Measurements from ENCODE around the gene LRPPRC.

Gene LRPPRC

DNA sequence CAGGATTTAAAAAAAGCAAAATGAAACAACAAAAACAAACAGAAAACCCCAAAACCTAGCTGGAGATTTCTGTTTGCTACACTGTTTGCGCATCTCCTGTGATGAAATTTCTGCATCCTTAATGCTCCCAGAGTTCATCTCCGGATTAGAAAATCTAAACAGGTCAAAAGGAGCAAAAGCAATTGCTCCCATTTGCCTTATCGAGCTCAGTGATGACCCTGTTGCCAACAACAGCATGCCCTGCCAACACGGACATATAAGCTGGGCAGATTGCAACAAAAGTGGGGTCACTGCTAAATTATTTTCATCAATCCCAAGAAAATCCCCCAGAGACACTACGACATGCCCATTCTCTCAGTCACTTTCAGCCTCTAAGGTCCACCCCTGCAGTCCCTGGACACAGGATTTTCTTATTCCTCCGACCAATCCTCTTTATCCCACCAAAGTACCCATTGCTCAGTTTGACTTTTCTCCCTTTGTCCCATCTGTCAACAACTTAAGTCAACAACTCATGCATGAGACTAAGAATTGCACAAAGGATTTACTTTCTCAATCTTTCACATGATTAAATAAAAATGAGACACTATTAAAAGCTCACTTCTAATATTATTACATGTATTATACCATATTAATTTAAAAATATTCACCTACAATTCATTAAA is 89.2 kb downstream of the LRPPRC start:
- no peak for DNase-seq (ENCODE audit: low read depth)

DNA sequence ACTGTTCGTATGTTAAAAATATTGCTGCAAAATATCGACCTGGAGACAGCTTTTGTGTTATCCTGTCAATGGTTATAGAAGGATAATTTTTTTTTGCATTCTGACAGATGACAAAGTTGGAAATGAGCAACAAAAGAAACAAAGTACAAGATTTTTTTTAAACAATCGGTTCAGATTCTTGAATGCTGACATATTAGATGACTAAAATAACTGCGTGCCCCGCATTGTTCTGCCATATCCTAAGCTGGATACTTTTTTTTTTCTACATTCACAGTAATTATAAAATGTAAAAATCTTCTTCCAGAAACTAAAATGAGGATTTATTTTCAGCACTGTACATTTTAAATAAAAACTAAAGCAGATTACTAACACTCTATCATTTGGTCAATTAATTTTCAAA is 89.9 kb downstream of the LRPPRC start:
- no peak for DNase-seq (ENCODE audit: low read depth)

DNA sequence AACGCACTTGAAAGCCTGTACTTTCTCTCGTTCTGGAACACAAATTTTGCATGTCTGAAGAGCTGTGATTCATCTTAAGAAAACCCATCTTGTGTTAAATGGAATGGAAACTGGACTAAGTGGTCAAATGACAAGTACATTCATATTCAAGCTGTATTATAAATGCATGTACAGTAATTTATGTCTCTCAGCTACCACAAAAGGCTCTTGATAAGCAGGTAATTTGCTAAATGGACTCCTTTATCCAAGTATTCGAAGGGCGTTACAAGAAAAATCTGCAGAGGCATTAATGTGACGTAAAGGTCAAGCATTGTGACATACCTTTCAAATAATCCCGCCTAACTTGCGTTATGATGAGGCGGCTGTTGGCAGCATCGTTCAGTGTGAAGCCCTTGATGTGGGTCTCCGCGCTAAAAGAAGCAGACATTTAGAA is 90.4 kb downstream of the LRPPRC start:
- DNase-seq (ENCODE audit: low read depth), result no peak

DNA sequence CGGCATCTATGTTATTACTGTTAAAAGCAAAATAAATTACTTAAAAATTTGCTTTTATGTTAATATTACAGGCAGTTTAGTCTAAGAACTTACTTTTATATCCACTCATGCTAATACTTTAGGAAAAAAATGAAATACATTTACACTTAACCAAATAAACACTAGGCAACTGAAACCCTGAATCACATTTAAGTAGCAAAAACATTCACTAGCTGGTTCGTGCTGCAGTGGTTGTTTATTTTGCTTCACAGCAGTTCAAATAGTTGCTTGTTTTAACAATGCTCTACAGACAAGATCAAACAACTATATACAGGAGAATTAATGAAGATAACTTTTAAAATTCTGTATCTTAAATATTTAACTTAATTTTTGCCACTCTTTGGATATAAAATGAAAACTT is 96.2 kb downstream of the LRPPRC start:
- DNase-seq (ENCODE audit: low read depth), result no peak

DNA sequence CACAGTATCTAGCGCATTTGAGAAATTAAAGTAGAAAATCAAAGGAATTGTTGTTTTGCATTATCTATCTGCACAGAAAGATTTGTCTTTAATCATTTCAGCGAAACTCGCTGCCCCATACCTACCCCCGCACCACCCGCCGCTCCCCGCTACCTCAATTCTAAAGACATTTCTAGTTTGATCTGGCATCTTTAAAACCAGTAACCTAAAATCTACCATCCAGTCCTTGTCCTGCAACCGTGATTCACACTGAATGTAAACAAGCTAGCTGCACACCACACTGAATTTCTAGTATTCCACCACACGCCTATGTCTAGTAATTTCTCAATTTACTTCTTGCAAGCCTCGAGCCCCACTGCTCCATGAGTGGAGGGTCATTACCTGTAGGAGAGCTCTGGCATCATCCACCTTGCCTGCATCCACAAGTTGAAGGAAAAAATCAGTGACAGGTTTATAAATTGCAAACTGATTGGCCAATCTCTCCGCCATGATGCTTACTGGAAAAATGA is 96.9 kb downstream of the LRPPRC start:
- DNase-seq (ENCODE audit: low read depth), result no peak

DNA sequence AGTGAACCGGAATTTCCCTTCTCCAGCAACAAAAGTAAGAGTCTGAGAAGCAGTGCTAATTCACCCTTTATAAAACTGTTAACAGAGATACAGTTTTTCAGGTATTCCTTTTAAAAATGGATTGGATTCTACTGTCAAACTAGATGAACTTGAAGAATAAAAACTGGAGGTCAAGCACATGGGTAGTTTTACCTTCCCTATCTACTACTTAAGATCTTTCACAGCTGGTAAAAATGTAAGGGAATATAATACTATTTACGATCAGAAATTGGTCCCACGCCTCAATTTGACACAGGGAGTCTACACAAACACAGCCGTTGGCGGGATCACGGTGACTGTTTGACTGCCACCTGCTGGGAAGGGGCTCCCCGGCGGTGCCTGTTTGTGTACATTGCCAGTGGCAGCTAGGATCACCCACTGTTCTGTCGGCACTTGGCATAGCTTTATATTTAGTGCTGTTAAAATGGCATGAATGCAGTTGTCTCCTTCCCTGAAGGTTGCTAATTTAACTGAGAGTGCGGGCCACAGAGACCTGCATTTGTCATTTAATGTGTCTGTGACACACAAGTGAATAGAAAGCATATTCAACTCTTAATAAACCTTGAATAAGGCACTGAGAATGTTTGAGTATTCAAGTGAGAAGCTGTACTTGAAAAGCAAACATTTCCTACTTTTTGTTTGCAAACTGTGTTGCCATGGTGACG is 97.5 kb downstream of the LRPPRC start:
- DNase-seq (ENCODE audit: low read depth), result no peak

DNA sequence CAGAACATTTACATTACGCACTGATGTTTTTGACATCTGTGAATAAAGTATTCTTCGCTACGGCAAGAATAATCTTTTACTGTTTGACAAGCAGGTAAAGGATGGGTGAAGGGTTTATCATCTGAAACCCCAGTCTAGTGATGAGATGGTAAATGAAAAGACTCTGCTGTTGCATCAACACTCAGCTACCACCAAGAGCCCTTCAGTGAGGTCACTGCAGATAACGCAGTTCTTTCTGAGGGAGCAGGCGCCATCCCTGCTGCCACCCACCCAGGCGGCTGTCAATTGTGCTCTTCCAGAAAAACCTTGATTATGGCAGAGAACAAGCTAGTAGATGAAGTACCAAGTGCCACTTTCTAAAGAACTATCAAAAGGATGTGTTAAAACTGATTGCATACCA is 98.3 kb downstream of the LRPPRC start:
- DNase-seq (ENCODE audit: low read depth), result no peak

DNA sequence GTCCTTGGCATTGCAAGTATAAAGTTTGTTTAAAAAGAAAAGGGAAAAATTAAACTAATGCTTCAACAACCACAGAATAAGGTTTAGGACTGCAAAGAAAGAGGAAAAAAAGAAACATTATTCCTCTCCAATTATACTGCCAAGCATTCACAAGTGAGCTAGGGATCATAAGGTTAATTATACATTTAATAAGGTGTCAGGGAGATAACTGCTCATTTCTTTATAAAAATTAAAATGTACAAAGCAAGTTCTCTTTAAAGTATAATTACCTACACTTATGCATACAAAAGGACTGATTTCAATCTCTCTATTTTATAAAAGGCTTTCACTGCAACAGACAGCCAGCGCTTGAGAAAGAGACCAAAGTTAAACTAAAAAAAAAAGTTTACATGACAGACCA is 98.9 kb downstream of the LRPPRC start:
- no peak for DNase-seq (ENCODE audit: low read depth)

DNA sequence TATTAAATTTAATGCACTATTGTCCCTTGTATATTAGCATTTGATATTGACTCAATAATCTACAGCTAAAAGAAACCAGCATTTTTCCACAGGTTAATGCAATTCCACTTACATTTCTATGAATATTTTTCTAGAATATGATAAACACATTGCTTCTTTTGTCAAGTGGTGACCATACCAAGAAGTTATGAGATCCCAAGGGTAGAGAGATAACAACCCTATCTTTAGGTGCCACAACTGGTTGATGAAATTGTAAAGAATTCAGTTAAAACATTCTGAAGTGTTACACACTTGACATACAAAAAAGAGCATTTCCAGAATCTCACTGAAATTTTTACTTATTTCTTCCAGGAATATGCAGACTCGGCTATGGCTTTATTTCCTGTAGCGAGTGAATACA is 101.0 kb downstream of the LRPPRC start:
- DNase-seq (ENCODE audit: low read depth), result no peak

DNA sequence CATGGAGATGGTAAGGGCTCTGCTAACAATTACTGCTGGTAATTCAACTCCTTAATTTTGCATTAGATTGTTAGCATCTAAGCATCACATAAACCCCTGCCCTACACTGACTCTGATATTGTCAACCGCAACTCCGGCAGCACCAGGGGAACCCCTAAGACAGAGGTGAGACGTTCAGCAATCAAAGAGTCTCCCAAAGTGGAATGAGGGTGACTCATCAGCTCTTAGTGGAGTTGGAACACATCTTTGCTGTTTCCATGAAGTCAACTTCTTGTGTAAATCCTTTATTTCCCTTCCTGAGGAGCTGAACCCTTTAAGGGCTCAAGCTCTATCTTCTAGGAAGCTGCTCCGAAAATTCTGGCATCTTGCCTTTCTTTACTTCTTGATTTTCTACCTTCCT is 104.9 kb downstream of the LRPPRC start:
- DNase-seq (ENCODE audit: low read depth), result no peak

DNA sequence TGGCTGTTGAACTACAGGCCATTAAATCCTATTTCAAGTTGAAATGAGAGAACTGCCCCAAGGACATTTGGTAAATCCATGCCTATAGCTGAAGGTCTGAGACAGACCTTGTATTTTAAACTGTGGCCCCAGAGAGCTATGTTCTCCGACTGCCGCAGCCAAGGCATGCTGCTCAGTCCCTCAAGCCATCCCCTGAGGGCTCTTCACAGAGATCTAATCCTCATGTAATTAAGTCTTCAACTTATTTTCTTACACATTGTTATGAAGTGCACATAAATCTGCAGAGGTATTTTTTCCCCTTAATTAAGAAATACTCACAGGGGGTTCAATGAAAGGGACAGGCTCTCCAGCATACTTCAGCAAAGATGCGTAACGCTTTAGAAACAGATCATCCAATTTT is 106.4 kb downstream of the LRPPRC start:
- DNase-seq (ENCODE audit: low read depth), result no peak

DNA sequence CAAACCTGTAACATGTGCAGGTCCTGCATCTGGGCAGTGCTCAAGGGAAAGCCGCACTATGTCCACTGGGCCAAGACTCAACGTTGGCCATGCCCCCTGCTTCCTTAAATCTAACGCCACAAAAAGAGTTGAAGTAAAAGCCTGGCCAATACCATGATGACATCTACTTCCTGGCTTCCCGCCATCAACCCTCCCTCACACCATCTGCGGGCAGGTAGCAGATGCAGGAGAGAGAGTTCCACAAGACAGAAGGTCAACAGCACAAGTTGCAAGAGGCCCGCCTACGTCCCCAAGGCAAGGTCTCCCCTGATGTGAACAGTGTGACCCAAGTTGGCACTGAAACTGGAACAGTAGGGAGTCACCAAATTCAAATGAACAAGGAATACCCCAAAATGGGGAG is 108.6 kb downstream of the LRPPRC start:
- no peak for DNase-seq (ENCODE audit: low read depth)

DNA sequence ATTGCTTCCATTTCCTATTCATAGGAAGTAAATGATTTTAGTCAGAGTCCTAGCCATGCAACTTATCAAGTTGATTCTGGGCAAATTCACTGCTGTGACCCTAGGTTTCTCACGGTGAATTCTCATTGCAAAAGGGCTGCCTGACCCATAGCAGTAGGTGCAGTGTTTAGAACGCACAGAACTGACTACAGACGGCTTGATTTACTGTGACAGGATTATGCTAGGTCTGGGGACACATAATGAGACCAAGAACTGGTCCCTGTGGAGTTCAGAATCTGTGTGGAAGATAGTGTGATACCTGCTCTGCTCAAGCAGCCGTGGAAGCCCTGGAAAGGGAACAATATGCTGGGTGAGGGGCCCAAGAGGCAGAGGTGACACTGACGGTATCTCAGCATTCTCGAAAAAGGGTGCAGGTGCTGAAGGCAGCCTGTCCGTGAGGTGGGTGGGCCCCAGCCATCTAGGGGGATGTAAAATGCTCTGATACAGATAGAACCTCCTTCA is 110.6 kb downstream of the LRPPRC start:
- no peak for DNase-seq (ENCODE audit: low read depth)

DNA sequence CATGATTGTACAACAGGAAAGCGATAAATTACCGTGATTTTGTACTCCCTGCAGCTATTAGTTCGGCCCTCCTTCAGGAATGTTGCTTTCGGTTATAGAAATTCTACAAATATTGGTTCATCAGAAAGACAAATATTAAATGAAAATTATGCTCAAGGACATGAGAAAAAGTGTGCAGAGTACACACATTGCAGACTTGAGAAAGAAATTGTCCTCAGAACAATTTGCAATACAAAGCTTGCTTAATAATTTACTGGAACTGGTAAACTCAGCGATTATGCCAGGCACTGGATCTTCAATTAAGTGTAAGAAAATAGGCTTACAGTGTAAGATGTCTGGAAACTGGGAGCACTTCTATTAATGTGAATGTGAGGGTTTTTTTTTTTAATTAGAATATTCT is 111.1 kb downstream of the LRPPRC start:
- DNase-seq (ENCODE audit: low read depth), result no peak

DNA sequence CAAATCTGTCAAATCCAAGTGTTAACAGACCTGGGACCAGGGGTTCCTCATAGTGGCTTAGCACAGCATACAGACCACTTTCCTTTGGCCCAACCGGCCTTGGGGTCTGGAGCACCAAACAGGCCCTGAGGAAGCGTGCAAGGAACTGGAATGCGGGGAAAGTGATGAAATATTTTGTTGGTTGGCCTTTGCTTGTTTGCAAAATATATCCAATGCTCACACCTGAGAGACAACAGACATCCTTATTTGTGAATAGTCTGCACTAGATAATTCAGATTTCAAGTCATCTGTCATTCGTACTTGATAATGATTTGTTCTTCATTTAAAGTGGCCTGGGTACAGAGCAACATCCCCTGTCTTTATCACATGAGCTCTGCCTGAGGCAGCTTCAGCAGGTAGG is 113.5 kb downstream of the LRPPRC start:
- no peak for DNase-seq (ENCODE audit: low read depth)

DNA sequence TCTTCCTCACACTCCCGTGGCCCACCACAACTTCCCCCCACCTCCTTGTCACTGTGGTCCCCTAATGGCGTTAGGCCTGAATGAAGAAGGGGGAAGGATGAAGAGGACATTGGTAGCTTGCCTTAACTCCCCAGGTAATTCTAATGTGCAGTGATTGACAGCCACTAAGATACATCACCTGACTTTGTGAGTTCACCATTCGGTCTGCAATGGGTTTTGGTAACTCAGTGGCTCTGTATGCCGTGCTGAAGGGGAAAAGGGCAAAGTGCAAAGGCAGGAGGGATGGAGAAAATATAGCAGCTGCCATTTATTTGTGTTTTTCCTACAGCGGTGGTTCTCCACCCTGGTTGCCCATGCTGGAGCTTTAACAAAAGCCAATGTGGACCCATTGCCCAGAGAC is 114.8 kb downstream of the LRPPRC start:
- DNase-seq (ENCODE audit: low read depth), result no peak

DNA sequence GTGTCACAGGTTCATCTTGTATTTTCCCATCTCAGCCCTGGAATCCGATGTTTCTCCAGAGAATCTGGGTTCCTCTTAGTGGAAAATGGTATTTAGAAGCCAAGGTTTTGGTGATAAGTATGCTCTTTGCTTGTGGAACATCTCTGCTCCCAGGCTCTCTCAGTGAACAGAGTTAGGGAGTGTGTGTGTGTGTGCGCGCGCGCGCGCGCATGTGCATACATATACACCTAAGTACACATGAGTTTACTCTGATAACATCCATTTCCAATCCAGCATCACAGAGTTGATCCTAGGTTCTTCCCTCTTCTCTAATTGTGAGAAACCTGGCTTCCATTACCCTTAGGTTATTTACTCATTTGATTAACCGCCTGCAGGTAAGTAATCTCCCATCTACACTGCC is 115.3 kb downstream of the LRPPRC start:
- DNase-seq (ENCODE audit: low read depth), result no peak

DNA sequence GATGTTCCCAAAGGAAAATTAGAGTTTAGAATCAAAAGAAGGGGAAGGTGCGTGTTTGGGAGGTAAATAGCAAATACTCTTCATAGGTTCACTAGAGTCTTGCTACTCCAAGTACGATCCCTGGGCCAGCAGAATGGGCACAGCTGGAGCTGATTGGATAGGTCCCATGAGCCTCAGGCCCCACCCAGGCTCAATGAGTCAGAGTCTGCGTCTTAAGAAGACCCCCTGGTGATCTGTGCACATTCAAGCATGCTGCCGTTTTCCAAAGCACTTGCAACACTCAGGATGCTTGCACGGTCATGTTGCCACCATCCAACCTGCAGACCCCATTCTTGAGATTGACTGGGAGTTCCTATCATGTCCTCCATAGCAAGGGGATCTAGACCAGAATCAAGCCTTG is 116.5 kb downstream of the LRPPRC start:
- no peak for DNase-seq (ENCODE audit: low read depth)

DNA sequence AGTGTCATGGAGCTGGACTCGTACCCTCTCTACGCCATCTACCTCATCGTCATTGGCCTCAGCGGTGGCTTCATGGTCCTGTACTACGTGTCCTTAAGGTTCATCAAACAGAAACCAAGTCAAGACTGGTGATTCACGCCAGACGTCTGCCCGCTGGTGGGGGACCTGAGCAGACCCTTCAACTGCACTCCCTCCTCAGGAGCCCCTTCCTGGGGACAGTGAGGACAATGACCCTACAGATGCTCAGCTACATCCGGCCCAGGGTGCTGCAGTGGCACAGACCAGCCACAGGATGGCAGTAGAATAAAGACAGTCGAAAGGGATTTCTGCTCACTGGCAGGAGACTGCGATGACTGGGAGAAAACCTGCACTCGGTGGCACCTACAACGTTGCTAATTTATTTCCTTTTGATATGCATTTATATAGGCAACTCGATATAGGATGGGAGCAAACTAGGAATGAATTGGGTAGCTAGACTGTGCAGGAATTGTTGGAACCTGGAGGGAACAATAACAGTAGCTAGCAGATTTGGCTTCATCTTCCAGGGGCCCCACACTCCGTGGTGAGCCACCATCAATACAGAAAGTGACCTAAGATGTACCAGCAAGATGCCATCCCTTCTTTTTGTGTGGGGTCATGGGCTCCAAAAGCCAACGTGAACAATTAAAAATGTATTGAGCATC is 117.9 kb downstream of the LRPPRC start:
- DNase-seq (ENCODE audit: low read depth), result no peak

DNA sequence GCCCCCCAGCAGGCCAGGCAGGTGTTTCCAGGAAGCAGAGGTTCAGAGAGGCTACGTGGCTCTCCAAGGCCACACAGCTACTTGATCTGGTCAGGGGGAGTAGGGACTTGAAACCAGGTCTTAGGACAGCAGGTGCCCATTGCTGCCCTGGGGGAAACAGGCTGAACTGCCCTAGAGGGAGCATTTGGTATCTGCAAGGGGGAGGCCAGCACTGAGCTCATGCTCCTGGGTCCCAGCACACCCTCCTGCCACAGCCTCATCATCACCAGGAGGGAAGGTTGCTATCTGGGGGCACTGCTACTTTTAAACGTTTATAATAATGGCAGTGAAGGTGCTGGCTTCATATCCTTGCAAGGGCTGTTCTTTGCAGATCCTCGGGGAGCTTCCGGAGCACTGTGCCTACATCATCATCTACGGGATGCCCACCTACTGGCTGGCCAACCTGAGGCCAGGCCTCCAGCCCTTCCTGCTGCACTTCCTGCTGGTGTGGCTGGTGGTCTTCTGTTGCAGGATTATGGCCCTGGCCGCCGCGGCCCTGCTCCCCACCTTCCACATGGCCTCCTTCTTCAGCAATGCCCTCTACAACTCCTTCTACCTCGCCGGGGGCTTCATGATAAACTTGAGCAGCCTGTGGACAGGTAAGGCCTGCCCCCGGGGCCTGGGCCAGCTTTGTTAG is 120.9 kb downstream of the LRPPRC start:
- DNase-seq (ENCODE audit: low read depth), result no peak

DNA sequence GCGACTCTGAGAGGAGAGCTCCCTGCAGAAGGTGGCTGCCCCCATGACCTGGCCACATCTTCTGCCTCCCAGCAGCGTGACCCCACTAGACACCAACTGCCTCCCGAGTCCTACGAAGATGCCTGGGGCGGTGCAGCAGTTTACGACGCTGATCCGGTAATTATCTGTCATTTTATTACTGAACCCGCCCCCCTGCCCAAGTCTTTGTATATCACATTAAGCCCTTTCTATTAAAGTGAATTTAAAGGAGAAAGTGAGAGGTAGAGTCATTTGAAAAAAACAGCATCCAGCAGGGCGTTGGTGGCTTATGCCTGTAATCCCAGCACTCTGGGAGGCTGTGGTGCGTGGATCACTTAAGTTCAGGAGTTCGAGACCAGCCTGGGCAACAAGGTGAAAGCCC is 123.6 kb downstream of the LRPPRC start:
- DNase-seq (ENCODE audit: low read depth), result no peak

DNA sequence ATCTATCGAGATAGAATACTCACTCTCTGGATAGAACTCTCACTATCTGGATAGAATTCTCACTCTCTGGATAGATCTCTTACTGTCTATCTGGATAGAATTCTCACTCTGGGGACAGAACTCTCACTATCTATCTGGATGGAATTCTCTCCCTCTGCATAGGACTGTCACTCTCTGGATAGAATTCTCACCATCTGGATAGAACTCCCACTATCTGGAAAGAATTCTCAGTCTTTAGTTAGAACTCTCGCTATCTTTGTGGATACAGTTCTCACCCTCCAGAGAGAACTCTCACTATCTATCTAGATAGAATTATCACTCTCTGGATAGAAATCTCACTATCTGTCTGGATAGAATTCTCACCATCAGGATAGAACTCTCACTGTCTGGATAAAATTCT is 140.5 kb downstream of the LRPPRC start:
- DNase-seq (ENCODE audit: low read depth), result no peak

DNA sequence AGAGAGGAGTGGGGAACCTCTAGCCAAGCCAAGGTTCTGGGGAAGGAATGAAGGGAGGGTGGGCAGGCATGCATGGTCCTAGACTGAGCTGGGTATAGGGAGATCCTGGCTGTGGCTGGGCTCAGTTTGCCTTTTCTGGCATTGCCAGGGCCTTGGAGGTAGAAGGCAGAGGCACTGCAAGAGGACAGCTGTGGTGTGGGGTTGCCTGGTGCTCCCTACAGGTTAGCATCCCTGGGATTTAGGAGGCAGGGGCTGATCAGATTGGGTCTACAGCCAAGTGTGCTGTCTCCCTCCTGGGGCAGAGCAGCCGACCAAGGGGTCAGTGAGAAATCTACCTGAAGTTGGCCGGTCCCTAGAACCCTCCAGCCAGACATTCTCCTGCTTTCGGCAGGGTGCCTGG is 141.1 kb downstream of the LRPPRC start:
- no peak for DNase-seq (ENCODE audit: low read depth)

Measured in HS-5 (cell line).